Measurements from ENCODE around the gene OR7A17.

DNA sequence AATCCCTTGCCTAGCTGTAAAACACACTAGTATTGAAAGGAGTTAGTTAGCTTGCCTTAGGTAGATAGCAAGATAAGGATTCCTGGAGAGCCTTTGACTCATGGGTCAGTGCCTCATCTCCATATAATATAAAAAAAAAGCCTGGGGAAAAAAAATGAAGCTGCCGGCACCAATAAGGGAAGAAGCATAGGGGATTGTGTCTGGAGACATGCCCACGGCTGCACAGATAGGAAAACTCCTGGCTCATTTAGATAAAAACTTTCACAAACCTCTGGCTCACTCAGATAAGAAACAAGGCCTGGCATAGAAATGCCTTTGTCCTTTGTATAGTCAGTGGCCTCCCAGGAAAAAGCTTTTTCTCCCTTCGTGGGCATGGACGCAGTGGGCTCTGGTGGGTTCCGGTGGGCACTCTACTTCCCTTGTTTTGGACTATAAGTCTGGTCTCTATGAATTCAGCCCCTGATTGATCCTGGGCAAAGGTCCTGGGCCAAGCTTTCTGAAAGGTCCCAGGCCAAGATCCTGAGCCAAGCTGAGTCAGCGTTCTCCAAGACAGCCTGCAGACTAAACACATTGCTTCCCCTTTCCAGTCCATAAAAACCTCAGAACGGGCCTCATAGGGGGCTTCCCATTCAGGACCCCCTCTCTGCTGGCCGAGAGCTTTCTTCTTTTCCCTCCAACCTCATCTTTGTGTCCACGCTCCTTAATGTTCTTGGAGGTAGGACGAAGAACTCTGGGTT is 4.9 kb upstream of the OR7A17 start:
- TF ChIP-seq, protein P1, sequence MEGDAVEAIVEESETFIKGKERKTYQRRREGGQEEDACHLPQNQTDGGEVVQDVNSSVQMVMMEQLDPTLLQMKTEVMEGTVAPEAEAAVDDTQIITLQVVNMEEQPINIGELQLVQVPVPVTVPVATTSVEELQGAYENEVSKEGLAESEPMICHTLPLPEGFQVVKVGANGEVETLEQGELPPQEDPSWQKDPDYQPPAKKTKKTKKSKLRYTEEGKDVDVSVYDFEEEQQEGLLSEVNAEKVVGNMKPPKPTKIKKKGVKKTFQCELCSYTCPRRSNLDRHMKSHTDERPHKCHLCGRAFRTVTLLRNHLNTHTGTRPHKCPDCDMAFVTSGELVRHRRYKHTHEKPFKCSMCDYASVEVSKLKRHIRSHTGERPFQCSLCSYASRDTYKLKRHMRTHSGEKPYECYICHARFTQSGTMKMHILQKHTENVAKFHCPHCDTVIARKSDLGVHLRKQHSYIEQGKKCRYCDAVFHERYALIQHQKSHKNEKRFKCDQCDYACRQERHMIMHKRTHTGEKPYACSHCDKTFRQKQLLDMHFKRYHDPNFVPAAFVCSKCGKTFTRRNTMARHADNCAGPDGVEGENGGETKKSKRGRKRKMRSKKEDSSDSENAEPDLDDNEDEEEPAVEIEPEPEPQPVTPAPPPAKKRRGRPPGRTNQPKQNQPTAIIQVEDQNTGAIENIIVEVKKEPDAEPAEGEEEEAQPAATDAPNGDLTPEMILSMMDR (IDR thresholded peaks at IDR 0.05; ENCODE audit: extremely low read depth in 1 of 2, insufficient read depth in 1 of 2, low read depth in 1 of 2, low read length in 2 of 2), result no peak
- TF ChIP-seq EZH2 (IDR thresholded peaks at IDR 0.05; ENCODE audit: borderline replicate concordance, low read depth, low read length, severe bottlenecking), result no peak
- TF ChIP-seq POLR2A (IDR thresholded peaks at IDR 0.05; ENCODE audit: low read depth, low read length), result no peak
- TF ChIP-seq POLR2AphosphoS5 (IDR thresholded peaks at IDR 0.05; ENCODE audit: insufficient read depth, low read depth, low read length), result no peak
- no peak for TF ChIP-seq FOS (IDR thresholded peaks at IDR 0.05; ENCODE audit: borderline replicate concordance, insufficient read depth, low read length)
- TF ChIP-seq, protein P2, sequence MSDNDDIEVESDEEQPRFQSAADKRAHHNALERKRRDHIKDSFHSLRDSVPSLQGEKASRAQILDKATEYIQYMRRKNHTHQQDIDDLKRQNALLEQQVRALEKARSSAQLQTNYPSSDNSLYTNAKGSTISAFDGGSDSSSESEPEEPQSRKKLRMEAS (IDR thresholded peaks at IDR 0.05; ENCODE audit: insufficient read depth, insufficient read length), result no peak
- TF ChIP-seq MYC (IDR thresholded peaks at IDR 0.05; ENCODE audit: low read depth, low read length), result no peak
